Common myeloid progenitor, CD34-positive (primary cell): Measurements from ENCODE around the gene PGLYRP4.
A peak's percentile ranks its signal among the peaks of the same experiment; 100 is the strongest.

Experiments
- CTCF ChIA-PET: fragments of 350-600 bp; sonication (Branson Sonifier 250); formaldehyde crosslinking; loops from one replicate; lab custom pipeline; 2021; ENCODE audit warnings: antibody characterized with exemption; lab: Charles Lee
- POLR2A ChIA-PET: fragments of 350-600 bp; sonication (Branson Sonifier 250); formaldehyde crosslinking; loops from one replicate; lab custom pipeline; 2021; ENCODE audit warnings: antibody characterized with exemption; lab: Charles Lee
- DNase-seq, 3 donors: peaks; one replicate each; pipeline versions ENCODE4 v3.0.0 to v3.0.0-alpha.2; 2013
- H3K27ac ChIP-seq, 2 experiments: 1 replicate in 1 of 2; 2 replicates in 1 of 2; pipeline ENCODE4 v1.7.0; 2013; ENCODE audit warnings: inconsistent platforms in 2 of 2, low read length in 2 of 2, mild to moderate bottlenecking in 2 of 2, low read depth in 1 of 2, moderate library complexity in 1 of 2; ENCODE audit not compliant: severe bottlenecking in 2 of 2, insufficient read depth in 1 of 2, poor library complexity in 1 of 2
- H3K27me3 ChIP-seq, 5 experiments: replicated peaks in 2 of 5; 1 replicate in 3 of 5; 2 replicates in 2 of 5; pipeline versions ENCODE4 v1.6.1 to v1.7.0; 2013; ENCODE audit warnings: low read length in 4 of 5, mild to moderate bottlenecking in 2 of 5, moderate library complexity in 2 of 5, inconsistent platforms in 1 of 5; ENCODE audit not compliant: insufficient read depth in 5 of 5, control insufficient read depth in 4 of 5
- H3K36me3 ChIP-seq, 4 experiments: 1 replicate in 2 of 4; 2 replicates in 2 of 4; pipeline versions ENCODE4 v1.6.1 to v1.7.0; 2013; ENCODE audit warnings: low read length in 3 of 4, control low read depth in 1 of 4, mild to moderate bottlenecking in 1 of 4; ENCODE audit not compliant: control insufficient read depth in 4 of 4, insufficient read depth in 4 of 4
- H3K4me1 ChIP-seq, 4 experiments: 1 replicate in 3 of 4; 2 replicates in 1 of 4; pipeline versions ENCODE4 v1.6.1 to v1.7.1; 2013; ENCODE audit warnings: low read length in 3 of 4, mild to moderate bottlenecking in 3 of 4, control low read depth in 1 of 4, inconsistent platforms in 1 of 4, moderate library complexity in 1 of 4; ENCODE audit not compliant: control insufficient read depth in 4 of 4, insufficient read depth in 4 of 4; ENCODE audit errors: control extremely low read depth in 1 of 4
- H3K4me3 ChIP-seq, 7 experiments: 1 replicate in 4 of 7; 2 replicates in 3 of 7; pipeline versions ENCODE4 v1.5.1 to v1.7.0; 2013; ENCODE audit warnings: mild to moderate bottlenecking in 7 of 7, low read length in 6 of 7, moderate library complexity in 6 of 7, inconsistent platforms in 2 of 7, low read depth in 2 of 7, control low read depth in 1 of 7; ENCODE audit not compliant: insufficient read depth in 4 of 7, control insufficient read depth in 1 of 7; ENCODE audit errors: extremely low read depth in 1 of 7
- H3K9me3 ChIP-seq, 5 experiments: 1 replicate in 4 of 5; 2 replicates in 1 of 5; pipeline versions ENCODE4 v1.6.1 to v1.7.1; 2013; ENCODE audit warnings: low read length in 4 of 5, mild to moderate bottlenecking in 2 of 5, inconsistent platforms in 1 of 5, low read depth in 1 of 5, moderate library complexity in 1 of 5; ENCODE audit not compliant: control insufficient read depth in 4 of 5, insufficient read depth in 2 of 5; ENCODE audit errors: control extremely low read depth in 1 of 5
- WGBS: methylation state at CpG from one replicate; pipeline ENCODE4 v1.1.5; 2013; ENCODE audit not compliant: insufficient coverage; 5-methylcytosine and 5-hydroxymethylcytosine counted together

PGLYRP4 gene

DNA sequence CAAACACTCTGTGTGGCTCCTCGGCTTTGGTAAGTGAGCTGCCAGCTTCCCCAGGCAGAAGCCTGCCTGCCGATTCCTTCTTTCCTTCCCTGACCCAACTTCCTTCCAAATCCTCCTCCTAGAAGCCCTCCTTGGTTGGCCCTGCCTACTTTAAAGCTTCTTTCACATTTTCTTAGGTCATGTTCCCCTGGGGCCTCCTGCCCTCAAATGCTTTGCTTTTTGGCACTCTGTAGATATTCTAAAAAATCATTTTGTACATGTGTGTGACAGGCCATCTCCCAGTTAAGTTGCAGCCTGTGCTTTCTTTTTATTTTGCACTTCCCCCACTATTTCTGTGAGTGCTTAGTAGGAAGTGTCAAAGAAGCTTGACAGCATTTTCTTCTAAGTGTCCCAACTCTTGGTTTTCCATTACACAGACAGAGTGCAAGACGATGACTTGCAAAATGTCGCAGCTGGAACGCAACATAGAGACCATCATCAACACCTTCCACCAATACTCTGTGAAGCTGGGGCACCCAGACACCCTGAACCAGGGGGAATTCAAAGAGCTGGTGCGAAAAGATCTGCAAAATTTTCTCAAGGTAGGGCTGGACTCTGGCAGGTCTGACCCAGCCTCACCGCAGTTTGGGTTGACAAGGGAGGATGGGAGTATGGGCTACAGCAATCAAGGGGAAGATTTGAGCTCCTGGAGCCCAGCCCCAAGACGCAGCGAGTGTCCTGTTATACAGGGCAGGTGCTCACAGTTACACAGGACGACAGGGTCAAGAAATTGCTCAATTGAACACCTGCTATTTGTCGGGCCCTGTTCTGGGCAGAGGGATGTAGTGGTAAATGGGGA lies 9.4 kb upstream of the PGLYRP4 start, which contains the start of gene S100A9:
S100A9 (plus strand) TSS at position 2 of the 838 bp plus-strand sequence; CDS start at position 432, 430 bp downstream.
- peak in 2 of 3 donors; percentile 49 to 52 for DNase-seq

DNA sequence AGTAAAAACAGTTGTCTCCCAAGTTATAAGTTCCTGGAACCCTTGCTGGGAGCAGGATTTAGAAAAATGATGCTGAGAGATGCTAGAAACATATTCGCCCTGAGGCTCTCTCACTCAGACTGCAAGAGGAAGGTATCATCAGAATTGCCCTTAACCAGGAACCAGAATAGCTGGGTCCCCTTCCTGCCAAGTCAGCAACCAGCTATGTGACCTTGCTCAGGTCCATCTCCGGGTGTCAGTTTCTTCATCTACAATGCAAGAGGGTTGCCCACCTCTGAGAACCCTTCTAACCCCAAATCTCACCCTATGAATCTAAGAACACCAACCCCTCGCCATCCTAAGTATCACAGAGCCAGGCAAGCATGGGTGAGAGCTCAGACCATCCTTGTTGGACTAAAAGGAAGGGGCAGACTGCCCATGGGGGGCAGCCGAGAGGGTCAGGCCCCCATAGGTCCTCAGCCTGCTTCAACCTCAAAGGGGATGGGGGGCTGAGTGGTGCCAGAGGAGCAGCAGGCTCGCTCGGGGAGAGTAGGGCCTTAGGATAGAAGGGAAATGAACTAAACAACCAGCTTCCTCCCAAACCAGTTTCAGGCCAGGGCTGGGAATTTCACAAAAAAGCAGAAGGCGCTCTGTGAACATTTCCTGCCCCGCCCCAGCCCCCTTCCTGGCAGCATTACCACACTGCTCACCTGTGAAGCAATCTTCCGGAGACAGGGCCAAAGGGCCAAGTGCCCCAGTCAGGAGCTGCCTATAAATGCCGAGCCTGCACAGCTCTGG lies 8.6 kb upstream of the PGLYRP4 start:
- H3K27ac ChIP-seq: no peak overlapping the region
- peak in 2 of 3 donors; percentile 32 to 36 for DNase-seq
- H3K4me3 ChIP-seq: peak overlapping the region in 5 of 7 experiments; percentile 12 to 42 (median 29)
- H3K36me3 ChIP-seq: no peaks in the 10 kb centered on the region
- ChIA-PET CTCF (interaction anchor here (0.6 to 9.1 kb wide), 10 partner anchors 10 to 265 kb away, joined by 3 to 97 read pairs (median 4); partner anchors contain the start of gene S100A8), POLR2A (no interaction called here)
- WGBS: 13% methylated on average over 8 of the region's 10 CpGs
- H3K27me3 ChIP-seq: no peaks in the 10 kb centered on the region
- H3K9me3 ChIP-seq: no peaks in the 10 kb centered on the region
- peaks cover 2 to 38% (median 27%) of the 10 kb centered on the region in 4 experiments for H3K4me1 ChIP-seq

More for the DNA sequence above, 9.4 kb upstream of the PGLYRP4 start, which contains the start of gene S100A9:
- no peak within 1 kb of the TSS for H3K27ac ChIP-seq
- CTCF ChIA-PET: interaction anchor here (0.6 to 9.1 kb wide), 12 partner anchors 10 to 264 kb away, joined by 3 to 97 read pairs (median 3); partner anchors contain the start of genes PGLYRP4 and S100A8
- no peaks in the 10 kb centered on the region for H3K9me3 ChIP-seq
- H3K4me1 ChIP-seq: peaks cover 2 to 38% (median 27%) of the 10 kb centered on the region in 4 experiments
- no peaks in the 10 kb centered on the region for H3K27me3 ChIP-seq
- 61% methylated on average over 11 of the region's 11 CpGs for WGBS
- POLR2A ChIA-PET: no interaction called here
- H3K4me3 ChIP-seq: peak within 1 kb of the TSS in 5 of 7 experiments; percentile 12 to 48 (median 34)
- no peaks in the 10 kb centered on the region for H3K36me3 ChIP-seq

DNA sequence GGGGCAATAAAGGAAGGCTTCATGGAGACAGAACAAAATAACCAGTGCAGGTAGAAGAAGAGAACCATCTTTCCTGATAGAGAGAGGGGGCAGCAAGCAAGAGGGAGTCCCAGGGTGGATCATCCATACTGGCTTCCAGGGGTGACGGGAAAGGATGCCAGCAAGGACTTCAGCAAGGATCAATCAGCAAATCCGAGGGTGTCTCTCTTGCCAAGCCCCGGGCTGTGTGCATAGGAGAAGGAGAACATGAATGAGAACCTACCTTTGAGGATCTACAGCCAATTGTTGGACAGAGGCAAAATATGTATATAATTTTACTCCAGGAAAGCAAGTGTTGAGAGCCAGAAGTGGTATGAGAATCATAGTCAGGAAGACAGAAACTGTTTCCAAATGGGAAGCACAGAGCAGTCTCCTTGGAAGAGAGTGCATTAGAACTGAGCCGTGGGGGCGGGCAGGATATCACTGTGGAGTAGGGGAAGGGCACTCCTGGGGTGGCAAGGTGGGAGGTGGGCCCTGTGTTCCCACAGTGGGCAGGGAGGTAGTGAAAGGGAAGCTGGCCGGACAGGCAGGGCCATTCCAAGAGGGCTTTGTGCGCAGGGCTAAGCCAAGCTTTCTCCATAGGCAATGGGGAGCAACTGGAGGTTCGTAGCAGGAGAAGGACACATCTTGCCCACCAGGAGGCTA lies 7.9 kb upstream of the PGLYRP4 start:
- H3K4me1 ChIP-seq: peaks cover 2 to 38% (median 27%) of the 10 kb centered on the region in 4 experiments

DNA sequence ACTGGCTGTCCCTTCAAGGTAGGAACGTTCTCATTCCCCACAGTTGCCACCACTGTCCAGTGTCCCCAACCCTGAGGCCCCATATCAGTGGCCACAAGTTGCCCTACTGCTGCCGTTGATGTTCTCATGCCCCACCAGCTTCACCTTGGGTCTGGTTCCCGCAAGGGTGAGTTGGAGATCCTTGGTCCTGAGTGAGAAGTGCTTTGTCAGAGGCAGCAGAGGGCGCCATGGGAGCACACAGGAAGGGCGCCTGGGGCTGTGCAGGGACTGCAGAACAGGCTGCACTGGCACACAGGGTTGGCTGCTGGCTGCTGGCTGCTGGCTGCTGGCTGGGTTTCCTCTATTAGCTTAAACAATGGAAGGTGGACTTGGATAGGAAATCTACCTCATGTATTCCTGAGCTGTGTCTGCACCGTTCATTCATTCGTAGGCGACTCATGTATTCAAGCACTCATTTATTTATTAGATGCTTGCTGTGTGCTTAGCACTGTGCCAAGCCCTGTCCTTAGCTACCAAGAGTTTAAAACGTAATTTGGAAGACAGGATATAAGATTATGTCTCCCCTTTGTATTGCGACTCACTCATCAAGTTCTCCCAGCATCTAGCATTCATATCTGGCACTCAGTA lies 6.9 kb upstream of the PGLYRP4 start:
- no peaks in the 10 kb centered on the region for H3K27me3 ChIP-seq
- ChIA-PET CTCF (interaction anchor here (0.7 to 9.1 kb wide), 24 partner anchors 9 to 204 kb away, joined by 3 to 199 read pairs (median 3); partner anchors contain the start of genes S100A5 and S100A8), POLR2A (no interaction called here)
- H3K9me3 ChIP-seq: no peaks in the 10 kb centered on the region
- H3K27ac ChIP-seq: no peak overlapping the region
- peak; percentile 71 to 87 (median 82) for DNase-seq
- H3K4me1 ChIP-seq: peaks cover 2 to 38% (median 28%) of the 10 kb centered on the region in 4 experiments
- WGBS: 69% methylated on average over 7 of the region's 10 CpGs
- no peaks in the 10 kb centered on the region for H3K36me3 ChIP-seq
- H3K4me3 ChIP-seq: no peak overlapping the region

More for the DNA sequence above, 7.9 kb upstream of the PGLYRP4 start:
- H3K36me3 ChIP-seq: no peaks in the 10 kb centered on the region
- no peaks in the 10 kb centered on the region for H3K27me3 ChIP-seq
- H3K4me3 ChIP-seq: no peak overlapping the region
- POLR2A ChIA-PET: no interaction called here
- H3K9me3 ChIP-seq: no peaks in the 10 kb centered on the region
- 94% methylated on average over 6 of the region's 8 CpGs for WGBS
- no peak overlapping the region for H3K27ac ChIP-seq
- CTCF ChIA-PET: interaction anchor here (1.0 to 9.1 kb wide), 11 partner anchors 14 to 146 kb away, joined by 3 to 199 read pairs (median 6); partner anchors contain the start of gene S100A8
- no peak for DNase-seq

DNA sequence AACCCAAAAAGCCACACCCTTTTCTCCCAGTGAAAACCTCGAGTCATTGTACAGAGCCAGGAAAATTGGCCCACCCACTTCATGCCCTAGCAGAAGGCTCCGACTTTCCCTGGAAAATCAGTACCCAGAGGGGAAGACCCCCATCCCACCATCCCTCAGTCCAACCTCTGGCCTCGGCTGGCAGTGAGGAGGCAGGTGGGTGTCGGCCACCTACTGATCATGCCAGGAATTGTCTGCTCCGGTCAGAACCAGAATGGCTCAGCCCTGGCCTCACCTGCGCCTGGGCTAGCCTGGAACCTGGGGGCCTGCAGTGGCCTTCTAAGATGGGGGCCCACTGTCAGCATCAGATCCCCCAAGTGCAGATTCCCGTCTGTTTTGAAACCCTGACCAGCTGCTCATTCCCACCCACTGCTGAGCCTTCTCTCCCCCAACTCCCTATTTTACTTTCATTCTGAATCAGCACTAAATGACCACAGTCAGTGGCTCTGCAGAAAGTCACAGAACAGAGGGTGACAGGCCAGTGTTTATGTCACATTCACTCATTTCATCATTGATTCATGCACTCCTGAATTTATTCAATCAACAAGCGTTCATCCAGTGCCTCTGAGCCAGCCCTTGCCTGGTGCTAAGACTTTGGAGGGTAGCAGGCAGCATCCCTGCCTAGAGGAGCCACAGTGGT lies 6.0 kb upstream of the PGLYRP4 start:
- Histone ChIP-seq H3K9me3 (no peaks in the 10 kb centered on the region), H3K4me1 (peaks cover 2 to 33% (median 28%) of the 10 kb centered on the region in 4 experiments), H3K27ac (no peak overlapping the region), H3K4me3 (no peak overlapping the region), H3K27me3 (no peaks in the 10 kb centered on the region), H3K36me3 (no peaks in the 10 kb centered on the region)
- ChIA-PET POLR2A (no interaction called here), CTCF (interaction anchor here (0.7 to 9.1 kb wide), 24 partner anchors 10 to 205 kb away, joined by 3 to 199 read pairs (median 4); partner anchors contain the start of genes PGLYRP3, S100A12, S100A5 and S100A8)
- 96% methylated on average over 6 of the region's 8 CpGs for WGBS
- no peak for DNase-seq
